Gastrocnemius medialis (tissue), 4 donors: Measurements from ENCODE around the gene FAM118B. TPM values are rescaled to one million over a fixed set of nuclear protein-coding genes. Genes with fewer than 3 reads are reported as not detected.

Source experiments
- ATAC-seq, 2 donors: fragments of 150-250 bp; one replicate each; pipeline ENCODE4 v1.9.1; 2016
- DNase-seq, 2 donors: peaks; one replicate each; pipeline ENCODE4 v3.0.0-alpha.2; 2019
- H3K27ac ChIP-seq, 4 donors: fragments of 200-600 bp; sonication (generic); 1 replicate in 1 of 4; 2 replicates in 3 of 4; pipeline ENCODE4 v1.5.1; 2016 to 2018; ENCODE audit warnings: mild to moderate bottlenecking in 2 of 4, moderate library complexity in 1 of 4
- H3K27me3 ChIP-seq, 3 donors: fragments of 200-600 bp; sonication (generic) in 2 of 3; 1 replicate in 1 of 3; 2 replicates in 2 of 3; pipeline versions ENCODE4 v1.5.1 to v1.6.0; 2016 to 2019; ENCODE audit warnings: mild to moderate bottlenecking in 1 of 3, moderate library complexity in 1 of 3
- H3K36me3 ChIP-seq, 2 donors: fragments of 200-600 bp; sonication (generic) in 1 of 2; one replicate each; pipeline ENCODE4 v1.5.1; 2017 to 2018
- H3K4me1 ChIP-seq, 2 donors: fragments of 200-600 bp; sonication (generic) in 1 of 2; one replicate each; pipeline ENCODE4 v1.5.1; 2016 to 2017; ENCODE audit warnings: mild to moderate bottlenecking in 2 of 2
- H3K4me3 ChIP-seq, 4 donors: fragments of 200-600 bp; sonication (generic) in 3 of 4; 1 replicate in 1 of 4; 2 replicates in 3 of 4; pipeline ENCODE4 v1.5.1; 2016 to 2019; ENCODE audit warnings: mild to moderate bottlenecking in 2 of 4
- H3K9me3 ChIP-seq, 3 donors: fragments of 200-600 bp; sonication (generic) in 2 of 3; 1 replicate in 1 of 3; 2 replicates in 2 of 3; pipeline ENCODE4 v1.5.1; 2016 to 2019
- CTCF ChIP-seq, 5 experiments: fragments of 450-650 bp in 3 of 5; fragments of 200-600 bp in 2 of 5; sonication (generic) in 2 of 5; IDR thresholded peaks in 4 of 5; conservative IDR thresholded peaks in 1 of 5; 1 replicate in 4 of 5; 2 replicates in 1 of 5; pipeline ENCODE4 v1.5.1; 2016 to 2019; ENCODE audit warnings: antibody characterized with exemption in 5 of 5, mild to moderate bottlenecking in 3 of 5, moderate library complexity in 3 of 5
- POLR2A ChIP-seq, 2 donors: fragments of 450-650 bp; IDR thresholded peaks; one replicate each; pipeline ENCODE4 v1.6.1; 2017; ENCODE audit warnings: antibody characterized with exemption in 2 of 2, mild to moderate bottlenecking in 2 of 2, moderate library complexity in 2 of 2
- in situ Hi-C, 4 donors: fragments of 200-750 bp; cut with MboI; loops; one replicate each; pipeline versions ENCODE4 v1.15.0 to v1.8.0; 2017; ENCODE audit warnings: low sequenced_read_pairs in 4 of 4
- intact Hi-C: fragments of 100-400 bp; cut with DNase I; formaldehyde crosslinking; loops from one replicate; pipeline ENCODE4 v1.15.1; 2023; ENCODE audit warnings: low total_unique reads
- total RNA-seq, 4 donors: library from RNA; depleted of rRNA; stranded (reverse); fragments of >200 nt; gene quantifications; one replicate each; pipeline versions ENCODE4 v1.1.0 to v1.2.3, GENCODE V29; 2016

Gene FAM118B
- total RNA-seq, 4 donors from 2014 or later: 13.6 to 32.2 (median 23.2) TPM

GRCh38 chr11:126194121-126194543, 17.4 kb upstream of the FAM118B start:
- no peak for DNase-seq
- ATAC-seq: peak in 1 of 2 donors; percentile 21
- in situ Hi-C loops: loop anchor here (5.0 to 10.0 kb wide), 4 partner anchors 79 to 272 kb away; partner anchors contain the start of gene CDON (in 1 of the 4)
- H3K36me3 ChIP-seq: peaks cover 0 to 45% of the 10 kb centered on the region in 2 donors
- peak; percentile 62 to 73 (median 71) for TF ChIP-seq CTCF (IDR thresholded peaks at IDR 0.05 in 4 of 5, conservative IDR thresholded peaks at IDR 0.05 in 1 of 5)
- TF ChIP-seq POLR2A (IDR thresholded peaks at IDR 0.05): no peak
- H3K9me3 ChIP-seq: no peaks in the 10 kb centered on the region
- H3K27ac ChIP-seq: peak overlapping the region in 3 of 4 donors; percentile 36 to 93 (median 37)
- H3K4me1 ChIP-seq: peaks cover 48 to 64% of the 10 kb centered on the region in 2 donors
- intact Hi-C loops: loop anchor here (1.0 to 5.0 kb wide), 2 partner anchors 82 to 252 kb away; no protein-coding TSS in a partner anchor
- H3K4me3 ChIP-seq: no peak overlapping the region
- H3K27me3 ChIP-seq: no peaks in the 10 kb centered on the region

GRCh38 chr11:126195119-126195518, 16.5 kb upstream of the FAM118B start:
- in situ Hi-C loops (loop anchor here in 2 of 4 donors (10.0 kb wide), 3 partner anchors 80 to 260 kb away; partner anchors contain the start of gene CDON (in 1 of the 2)), intact Hi-C loops (no loop called here)

GRCh38 chr11:126197277-126197939, 14.2 kb upstream of the FAM118B start:
- no peak for TF ChIP-seq POLR2A (IDR thresholded peaks at IDR 0.05)
- TF ChIP-seq CTCF (IDR thresholded peaks at IDR 0.05 in 4 of 5, conservative IDR thresholded peaks at IDR 0.05 in 1 of 5): no peak
- Histone ChIP-seq H3K4me1 (peaks cover 76 to 87% of the 10 kb centered on the region in 2 donors), H3K27ac (peak overlapping the region; percentile 78 to 95 (median 92)), H3K27me3 (no peaks in the 10 kb centered on the region), H3K9me3 (no peaks in the 10 kb centered on the region), H3K4me3 (no peak overlapping the region), H3K36me3 (peaks cover 0 to 52% of the 10 kb centered on the region in 2 donors)
- DNase-seq (peak; percentile 88 to 94), ATAC-seq (peak; percentile 95 to 96)
- in situ Hi-C loops: loop anchor here in 2 of 4 donors (10.0 kb wide), 3 partner anchors 83 to 263 kb away; partner anchors contain the start of gene CDON (in 1 of the 2)
- intact Hi-C loops: loop anchor here (2.0 kb wide), 1 partner anchor 135 kb away; the partner anchor contains the start of gene CDON

More at GRCh38 chr11:126195119-126195518, 16.5 kb upstream of the FAM118B start:
- no peak for DNase-seq
- ATAC-seq: no peak
- no peaks in the 10 kb centered on the region for H3K27me3 ChIP-seq
- peaks cover 0 to 45% of the 10 kb centered on the region in 2 donors for H3K36me3 ChIP-seq
- H3K27ac ChIP-seq: peak overlapping the region; percentile 78 to 95 (median 92)
- H3K9me3 ChIP-seq: no peaks in the 10 kb centered on the region
- no peak overlapping the region for H3K4me3 ChIP-seq
- no peak for TF ChIP-seq CTCF (IDR thresholded peaks at IDR 0.05 in 4 of 5, conservative IDR thresholded peaks at IDR 0.05 in 1 of 5)
- no peak for TF ChIP-seq POLR2A (IDR thresholded peaks at IDR 0.05)
- H3K4me1 ChIP-seq: peaks cover 57 to 73% of the 10 kb centered on the region in 2 donors

GRCh38 chr11:126198648-126199047, 12.9 kb upstream of the FAM118B start:
- Histone ChIP-seq H3K4me1 (peaks cover 87 to 97% of the 10 kb centered on the region in 2 donors), H3K4me3 (no peak overlapping the region), H3K27me3 (no peaks in the 10 kb centered on the region), H3K36me3 (peaks cover 0 to 52% of the 10 kb centered on the region in 2 donors), H3K9me3 (no peaks in the 10 kb centered on the region), H3K27ac (peak overlapping the region; percentile 78 to 95 (median 92))
- in situ Hi-C loops (loop anchor here in 2 of 4 donors (10.0 kb wide), 3 partner anchors 84 to 264 kb away; partner anchors contain the start of gene CDON (in 1 of the 2)), intact Hi-C loops (no loop called here)
- DNase-seq (no peak), ATAC-seq (no peak)
- TF ChIP-seq CTCF (IDR thresholded peaks at IDR 0.05 in 4 of 5, conservative IDR thresholded peaks at IDR 0.05 in 1 of 5) (no peak), POLR2A (IDR thresholded peaks at IDR 0.05) (no peak)
